Endothelial cell of umbilical vein (primary cell): ENCODE results near the gene ARNT2. TPM values are rescaled to one million over a fixed set of nuclear protein-coding genes. Genes with fewer than 3 reads are reported as not detected.

ENCODE experiments used
- BruUV-seq: library from RNA; stranded (reverse); fragments of 400-500 nt; replicated peaks from 2 replicates; lab custom pipeline; 2021; lab: Mats Ljungman, UMichigan
- CTCF ChIA-PET: fragments of 300-600, 350-600 bp; sonication (Branson Sonifier 250); formaldehyde crosslinking; loops from one replicate; lab custom pipeline; 2021; ENCODE audit warnings: antibody characterized with exemption, inconsistent platforms; lab: Charles Lee
- POLR2A ChIA-PET: fragments of 300-600, 350-600 bp; sonication (Branson Sonifier 250); formaldehyde crosslinking; loops from one replicate; lab custom pipeline; 2021; ENCODE audit warnings: antibody characterized with exemption, inconsistent platforms; lab: Charles Lee
- DNase-seq: peaks from one replicate; pipeline ENCODE4 v3.0.0-alpha.2; 2011; ENCODE audit warnings: low read depth, low spot score
- FAIRE-seq: peaks from 2 replicates; lab custom pipeline; 2011; peaks lifted over from hg19 to GRCh38; lab: Jason Lieb, UNC
- H2AFZ ChIP-seq: 2 replicates; pipeline ENCODE4 v1.6.0; 2012; ENCODE audit warnings: low read depth, low read length, control low read depth, inconsistent platforms
- H3K27ac ChIP-seq: 2 replicates; pipeline ENCODE4 v1.5.1; 2011; ENCODE audit warnings: low read depth, mild to moderate bottlenecking, control low read depth, low read length, moderate library complexity; ENCODE audit not compliant: insufficient read depth
- H3K27me3 ChIP-seq, 2 experiments: 2 replicates each; pipeline versions ENCODE4 v1.6.0 to v1.6.1; 2011; ENCODE audit warnings: low read length in 2 of 2, mixed read lengths in 1 of 2; ENCODE audit not compliant: control insufficient read depth in 2 of 2, insufficient read depth in 2 of 2
- H3K36me3 ChIP-seq, 2 experiments: 2 replicates in 1 of 2; 3 replicates in 1 of 2; pipeline ENCODE4 v1.5.1; 2011; ENCODE audit warnings: low read length in 2 of 2, mild to moderate bottlenecking in 1 of 2, moderate library complexity in 1 of 2; ENCODE audit not compliant: control insufficient read depth in 2 of 2, insufficient read depth in 2 of 2; ENCODE audit errors: extremely low read depth in 1 of 2
- H3K4me1 ChIP-seq: 3 replicates; pipeline ENCODE4 v1.5.1; 2011; ENCODE audit warnings: mild to moderate bottlenecking, low read length; ENCODE audit not compliant: control insufficient read depth, insufficient read depth; ENCODE audit errors: extremely low read depth
- H3K4me2 ChIP-seq: 2 replicates; pipeline ENCODE4 v1.6.1; 2011; ENCODE audit warnings: low read length, control low read depth, mixed read lengths; ENCODE audit not compliant: insufficient read depth
- H3K4me3 ChIP-seq, 3 experiments: fragments of 200-600 bp in 1 of 3; sonication (generic), shearing (Covaris generic) in 1 of 3; replicated peaks in 1 of 3; 2 replicates each; pipeline ENCODE4 v1.5.1; 2011 to 2016; ENCODE audit warnings: control low read depth in 3 of 3, low read length in 3 of 3, mild to moderate bottlenecking in 2 of 3, inconsistent platforms in 1 of 3, low read depth in 1 of 3, moderate library complexity in 1 of 3; ENCODE audit not compliant: insufficient read depth in 1 of 3
- H3K79me2 ChIP-seq: 2 replicates; pipeline ENCODE4 v1.6.0; 2012; ENCODE audit warnings: low read length, inconsistent platforms; ENCODE audit not compliant: control insufficient read depth, insufficient read depth
- H3K9ac ChIP-seq: replicated peaks from 2 replicates; pipeline ENCODE3; 2011; ENCODE audit warnings: low read length, control low read depth; ENCODE audit not compliant: insufficient read depth; ENCODE audit errors: extremely low read depth
- H3K9me1 ChIP-seq: replicated peaks from 3 replicates; pipeline ENCODE4 v1.6.0; 2011; ENCODE audit warnings: mild to moderate bottlenecking, low read length; ENCODE audit not compliant: control insufficient read depth, insufficient read depth; ENCODE audit errors: extremely low read depth
- H3K9me3 ChIP-seq: replicated peaks from 2 replicates; pipeline ENCODE4 v1.5.1; 2012; ENCODE audit warnings: low read length, inconsistent platforms; ENCODE audit not compliant: control insufficient read depth, insufficient read depth
- H4K20me1 ChIP-seq: replicated peaks from 2 replicates; pipeline ENCODE3; 2011; ENCODE audit warnings: mild to moderate bottlenecking, low read length; ENCODE audit not compliant: control insufficient read depth, insufficient read depth; ENCODE audit errors: extremely low read depth
- CTCF ChIP-seq, 2 donors: IDR thresholded peaks; 1 replicate in 1 of 2; 2 replicates in 1 of 2; pipeline ENCODE4 v1.5.1; 2011; ENCODE audit warnings: low read length in 2 of 2, mild to moderate bottlenecking in 2 of 2, moderate library complexity in 2 of 2, control low read depth in 1 of 2, inconsistent platforms in 1 of 2, low read depth in 1 of 2; ENCODE audit not compliant: insufficient read depth in 1 of 2; ENCODE audit errors: extremely low read depth in 1 of 2
- EZH2 ChIP-seq: IDR thresholded peaks from 2 replicates; pipeline ENCODE4 v1.6.1; 2012; ENCODE audit warnings: borderline replicate concordance, low read depth, mild to moderate bottlenecking, moderate library complexity, low read length, inconsistent platforms; ENCODE audit not compliant: severe bottlenecking
- FOS ChIP-seq: IDR thresholded peaks from 2 replicates; pipeline ENCODE4 v1.6.1; 2011; ENCODE audit warnings: mild to moderate bottlenecking, low read length, moderate library complexity, borderline replicate concordance; ENCODE audit not compliant: insufficient read depth
- GATA2 ChIP-seq: IDR thresholded peaks from 2 replicates; pipeline ENCODE4 v1.7.0; 2011; ENCODE audit warnings: low read depth, mild to moderate bottlenecking, moderate library complexity, mixed read lengths, low read length; ENCODE audit not compliant: insufficient read length, insufficient read depth
- JUN ChIP-seq: IDR thresholded peaks from 2 replicates; pipeline ENCODE4 v1.6.1; 2011; ENCODE audit warnings: borderline replicate concordance, low read depth; ENCODE audit not compliant: insufficient read length, insufficient read depth
- MAX ChIP-seq: IDR thresholded peaks from 2 replicates; pipeline ENCODE4 v1.6.1; 2011; ENCODE audit not compliant: insufficient read depth, insufficient read length
- MYC ChIP-seq: IDR thresholded peaks from one replicate; pipeline ENCODE4 v1.6.1; 2011; ENCODE audit warnings: mild to moderate bottlenecking, low read depth, low read length
- POLR2A ChIP-seq: IDR thresholded peaks from 2 replicates; pipeline ENCODE4 v1.6.1; 2012; ENCODE audit warnings: low read depth, mild to moderate bottlenecking, control low read depth, low read length
- POLR2AphosphoS5 ChIP-seq: IDR thresholded peaks from 2 replicates; pipeline ENCODE4 v1.6.1; 2012; ENCODE audit warnings: low read depth, mild to moderate bottlenecking, control low read depth, low read length, moderate library complexity; ENCODE audit not compliant: insufficient read depth
- dilution Hi-C: fragments of 300-500 bp; cut with MboI; formaldehyde crosslinking; loops from one replicate; pipeline ENCODE4 v1.15.0; 2019; ENCODE audit warnings: low sequenced_read_pairs; ENCODE audit not compliant: extremely low pct_ligation_motif_present
- intact Hi-C: fragments of 100-400 bp; cut with micrococcal nuclease; formaldehyde crosslinking; loops from one replicate; pipeline ENCODE4 v1.10.0; 2022
- polyA plus RNA-seq, 4 experiments: library from polyadenylated mRNA; depleted of rRNA in 3 of 4; stranded (reverse) in 3 of 4; unstranded in 1 of 4; fragments of >200 nt; gene quantifications; 2 replicates each; pipeline versions ENCODE4 v1.2.1 to v1.2.3, GENCODE V29; 2011 to 2012; ENCODE audit warnings: missing spikeins in 1 of 4
- total RNA-seq: library from RNA; stranded (reverse); gene quantifications from 2 replicates; pipeline ENCODE4 v1.2.3, GENCODE V29; 2021

ARNT2 gene
- total and polyA plus RNA-seq, 2 donors (not counting 3 experiments of a cell fraction or from before 2014, with no cell fraction given): 0.03 to 0.20 TPM

GRCh38 chr15:80605591-80606150 lies 201.5 kb downstream of the ARNT2 start:
- FAIRE-seq: no peak
- H3K27ac ChIP-seq: no peak overlapping the region
- BruUV-seq: no TSS peak
- H3K4me3 ChIP-seq: no peak overlapping the region
- TF ChIP-seq MAX (no peak), EZH2 (no peak), JUN (no peak), POLR2AphosphoS5 (no peak), MYC (no peak), POLR2A (no peak), FOS (no peak), CTCF (IDR thresholded peaks at IDR 0.05; ENCODE audit: extremely low read depth in 1 of 2, insufficient read depth in 1 of 2, low read depth in 1 of 2, low read length in 2 of 2) (no peak), GATA2 (no peak)
- intact Hi-C loops: no loop called here
- no peak overlapping the region for H3K9ac ChIP-seq
- dilution Hi-C loops: no loop called here
- no peaks in the 10 kb centered on the region for H3K79me2 ChIP-seq
- CTCF ChIA-PET: no interaction called here
- no peaks in the 10 kb centered on the region for H3K9me1 ChIP-seq
- H4K20me1 ChIP-seq: no peaks in the 10 kb centered on the region
- DNase-seq: no peak
- POLR2A ChIA-PET: no interaction called here
- no peaks in the 10 kb centered on the region for H3K27me3 ChIP-seq
- H3K4me2 ChIP-seq: no peak overlapping the region
- H2AFZ ChIP-seq: no peak overlapping the region
- H3K4me1 ChIP-seq: peaks cover 21% of the 10 kb centered on the region
- H3K36me3 ChIP-seq: no peaks in the 10 kb centered on the region
- no peaks in the 10 kb centered on the region for H3K9me3 ChIP-seq
